IMR-90 (cell line): ENCODE data around the gene CDH23. TPM values are rescaled to one million over a fixed set of nuclear protein-coding genes. Genes with fewer than 3 reads are reported as not detected.

Experiments used
- ATAC-seq: fragments of 200-7000 bp; cut with Tn5 transposase; 2 replicates; pipeline ENCODE4 v1.9.1; 2020; ENCODE audit warnings: low read depth, mild to moderate bottlenecking, moderate library complexity
- BruUV-seq: library from RNA; stranded (reverse); fragments of 400-500 nt; replicated peaks from 2 replicates; lab custom pipeline; 2021; lab: Mats Ljungman, UMichigan
- CTCF ChIA-PET: fragments of 300-600 bp; formaldehyde crosslinking; extraction: SDS; loops from one replicate; lab custom pipeline; 2021; ENCODE audit warnings: antibody characterized with exemption; lab: Yijun Ruan, JAX
- POLR2A ChIA-PET: fragments of 300-600 bp; sonication (Branson Sonifier 250); formaldehyde crosslinking; loops from one replicate; lab custom pipeline; 2022; ENCODE audit warnings: antibody characterized with exemption; ENCODE audit not compliant: unreplicated experiment; lab: Charles Lee
- DNase-seq: peaks from one replicate; pipeline ENCODE4 v3.0.0; 2013
- H2AFZ ChIP-seq: replicated peaks from 2 replicates; pipeline ENCODE3; 2013; ENCODE audit warnings: low read length, mild to moderate bottlenecking; ENCODE audit not compliant: poor library complexity
- H2AK5ac ChIP-seq: 2 replicates; pipeline ENCODE4 v1.6.1; 2013; ENCODE audit warnings: low read depth, low read length, inconsistent platforms
- H2AK9ac ChIP-seq: replicated peaks from 2 replicates; pipeline ENCODE3; 2013; ENCODE audit warnings: mild to moderate bottlenecking, low read depth, low read length, moderate library complexity; ENCODE audit not compliant: poor library complexity
- H2BK120ac ChIP-seq: 2 replicates; pipeline ENCODE4 v1.6.1; 2013; ENCODE audit warnings: low read depth, low read length, inconsistent platforms
- H2BK15ac ChIP-seq: 3 replicates; pipeline ENCODE4 v1.6.1; 2013; ENCODE audit warnings: low read depth, low read length, inconsistent platforms
- H2BK20ac ChIP-seq: 2 replicates; pipeline ENCODE4 v1.6.1; 2013; ENCODE audit warnings: low read depth, mild to moderate bottlenecking, inconsistent platforms, low read length, moderate library complexity
- H2BK5ac ChIP-seq: 2 replicates; pipeline ENCODE4 v1.6.1; 2013; ENCODE audit warnings: mild to moderate bottlenecking, low read depth, low read length, inconsistent platforms; ENCODE audit not compliant: poor library complexity, severe bottlenecking
- H3K14ac ChIP-seq: replicated peaks from 2 replicates; pipeline ENCODE4 v1.6.1; 2013; ENCODE audit warnings: low read depth, low read length, inconsistent platforms
- H3K18ac ChIP-seq: 2 replicates; pipeline ENCODE4 v1.6.1; 2013; ENCODE audit warnings: low read depth, low read length, control low read depth
- H3K23ac ChIP-seq: 2 replicates; pipeline ENCODE4 v1.6.1; 2013; ENCODE audit warnings: low read depth, low read length, inconsistent platforms
- H3K27ac ChIP-seq: 2 replicates; pipeline ENCODE4 v1.5.1; 2013; ENCODE audit warnings: mild to moderate bottlenecking, control low read depth, low read length; ENCODE audit not compliant: insufficient read depth
- H3K27me3 ChIP-seq: 2 replicates; pipeline ENCODE4 v1.6.1; 2013; ENCODE audit warnings: low read length; ENCODE audit not compliant: control insufficient read depth, insufficient read depth
- H3K36me3 ChIP-seq: 2 replicates; pipeline ENCODE4 v1.6.1; 2013; ENCODE audit warnings: low read length, mixed read lengths; ENCODE audit not compliant: control insufficient read depth, insufficient read depth
- H3K4ac ChIP-seq: 2 replicates; pipeline ENCODE4 v1.6.1; 2013; ENCODE audit warnings: low read depth, low read length, inconsistent platforms
- H3K4me1 ChIP-seq: 2 replicates; pipeline ENCODE4 v1.6.1; 2013; ENCODE audit warnings: low read length, mixed read lengths; ENCODE audit not compliant: control insufficient read depth, insufficient read depth
- H3K4me2 ChIP-seq: 2 replicates; pipeline ENCODE4 v1.6.1; 2013; ENCODE audit warnings: low read depth, mild to moderate bottlenecking, control low read depth, low read length, moderate library complexity
- H3K4me3 ChIP-seq: 2 replicates; pipeline ENCODE4 v1.5.1; 2013; ENCODE audit warnings: low read depth, mild to moderate bottlenecking, control low read depth, low read length, moderate library complexity; ENCODE audit not compliant: insufficient read depth
- H3K56ac ChIP-seq: 2 replicates; pipeline ENCODE4 v1.6.1; 2013; ENCODE audit warnings: low read length, inconsistent platforms; ENCODE audit not compliant: insufficient read depth; ENCODE audit errors: extremely low read depth
- H3K79me1 ChIP-seq, 2 experiments: 2 replicates each; pipeline ENCODE4 v1.6.1; 2013; ENCODE audit warnings: low read length in 2 of 2, inconsistent platforms in 1 of 2, low read depth in 1 of 2
- H3K9ac ChIP-seq: 2 replicates; pipeline ENCODE4 v1.6.1; 2013; ENCODE audit warnings: low read depth, low read length, control low read depth
- H3K9me1 ChIP-seq: 2 replicates; pipeline ENCODE4 v1.6.1; 2013; ENCODE audit warnings: low read length, inconsistent platforms; ENCODE audit not compliant: insufficient read depth
- H3K9me3 ChIP-seq: 2 replicates; pipeline ENCODE4 v1.6.1; 2013; ENCODE audit warnings: low read length; ENCODE audit not compliant: control insufficient read depth, insufficient read depth
- H4K20me1 ChIP-seq: 2 replicates; pipeline ENCODE4 v1.6.1; 2013; ENCODE audit warnings: low read length, inconsistent platforms; ENCODE audit not compliant: insufficient read depth
- H4K5ac ChIP-seq: 2 replicates; pipeline ENCODE4 v1.6.1; 2013; ENCODE audit warnings: mild to moderate bottlenecking, low read depth, low read length, control low read depth
- H4K8ac ChIP-seq, 2 experiments: 2 replicates each; pipeline ENCODE4 v1.6.1; 2013; ENCODE audit warnings: low read depth in 2 of 2, low read length in 2 of 2, control low read depth in 1 of 2, inconsistent platforms in 1 of 2
- H4K91ac ChIP-seq: 2 replicates; pipeline ENCODE4 v1.6.1; 2013; ENCODE audit warnings: low read depth, low read length, inconsistent platforms; ENCODE audit not compliant: insufficient read depth
- BHLHE40 ChIP-seq: fragments of 150-350 bp; IDR thresholded peaks from 2 replicates; pipeline ENCODE4 v1.6.1; 2016; ENCODE audit warnings: mild to moderate bottlenecking, low read depth, low read length
- CHD1 ChIP-seq: IDR thresholded peaks from 2 replicates; pipeline ENCODE4 v1.6.1; 2012; ENCODE audit warnings: low read depth, low read length, improper control_type of control experiment
- CTCF ChIP-seq: conservative IDR thresholded peaks from 2 replicates; pipeline ENCODE4 v1.5.1; 2012; ENCODE audit warnings: mild to moderate bottlenecking, low read depth, low read length, improper control_type of control experiment
- ELK1 ChIP-seq: fragments of 150-350 bp; IDR thresholded peaks from 2 replicates; pipeline ENCODE4 v1.6.1; 2016; ENCODE audit warnings: low read depth, mild to moderate bottlenecking, low read length, moderate library complexity, borderline replicate concordance
- FOS ChIP-seq: fragments of 150-350 bp; IDR thresholded peaks from 2 replicates; pipeline ENCODE4 v1.6.1; 2016; ENCODE audit warnings: low read depth, low read length
- MAFK ChIP-seq: IDR thresholded peaks from 2 replicates; pipeline ENCODE4 v1.6.1; 2012; ENCODE audit warnings: low read depth, low read length, improper control_type of control experiment
- MAZ ChIP-seq: IDR thresholded peaks from 2 replicates; pipeline ENCODE4 v1.6.1; 2012; ENCODE audit warnings: low read depth, mild to moderate bottlenecking, low read length, improper control_type of control experiment, moderate library complexity, borderline replicate concordance
- MXI1 ChIP-seq: IDR thresholded peaks from 2 replicates; pipeline ENCODE4 v1.6.1; 2012; ENCODE audit warnings: low read depth, mild to moderate bottlenecking, low read length, moderate library complexity, borderline replicate concordance
- NFE2L2 ChIP-seq: fragments of 150-350 bp; IDR thresholded peaks from 2 replicates; pipeline ENCODE4 v1.6.1; 2016; ENCODE audit warnings: low read depth, mild to moderate bottlenecking, low read length
- POLR2A ChIP-seq: IDR thresholded peaks from 2 replicates; pipeline ENCODE4 v1.6.1; 2012; ENCODE audit warnings: mild to moderate bottlenecking, low read depth, low read length
- RAD21 ChIP-seq: IDR thresholded peaks from 2 replicates; pipeline ENCODE4 v1.6.1; 2012; ENCODE audit warnings: low read length, improper control_type of control experiment
- RCOR1 ChIP-seq: IDR thresholded peaks from 2 replicates; pipeline ENCODE4 v1.6.1; 2012; ENCODE audit warnings: mild to moderate bottlenecking, low read length, improper control_type of control experiment; ENCODE audit not compliant: insufficient replicate concordance
- RFX5 ChIP-seq: IDR thresholded peaks from 2 replicates; pipeline ENCODE4 v1.8.0; 2012; ENCODE audit warnings: low read depth, mild to moderate bottlenecking, low read length, moderate library complexity
- USF2 ChIP-seq: fragments of 150-350 bp; IDR thresholded peaks from 2 replicates; pipeline ENCODE4 v1.6.1; 2017; ENCODE audit warnings: mild to moderate bottlenecking, antibody characterized with exemption, low read length, low read depth
- WGBS, 2 experiments: methylation state at CpG; one replicate each; pipeline versions ENCODE4 v1.1.5 to v1.1.7; 2013; ENCODE audit warnings: missing lambda C conversion rate in 2 of 2; ENCODE audit not compliant: insufficient read length in 1 of 2; ENCODE audit errors: extremely low coverage in 2 of 2; 5-methylcytosine and 5-hydroxymethylcytosine counted together
- dilution Hi-C: fragments of 300-500 bp; cut with HindIII; formaldehyde crosslinking; loops from one replicate; pipeline ENCODE4 v1.14.3; 2018; ENCODE audit warnings: low sequenced_read_pairs; ENCODE audit not compliant: unreplicated experiment
- in situ Hi-C: fragments of 300-500 bp; cut with MboI; formaldehyde crosslinking; loops from 3 replicates; pipeline ENCODE4 v1.14.3; 2019; ENCODE audit warnings: low sequenced_read_pairs, inconsistent platforms, mixed read lengths
- intact Hi-C: fragments of 100-400 bp; cut with micrococcal nuclease; formaldehyde crosslinking; loops from 2 replicates; pipeline ENCODE4 v1.10.0; 2022
- polyA plus RNA-seq, 3 experiments: library from polyadenylated mRNA; depleted of rRNA; stranded (reverse); fragments of >200 nt; gene quantifications; 2 replicates each; pipeline ENCODE4 v1.2.3, GENCODE V29; 2012; ENCODE audit warnings: low replicate concordance in 1 of 3
- total RNA-seq: library from RNA; depleted of rRNA; stranded (reverse); fragments of >200 nt; gene quantifications from 2 replicates; pipeline ENCODE4 v1.2.3, GENCODE V29; 2012

The CDH23 gene
- total and polyA plus RNA-seq, 2 of the 4 experiments (the other 2 are of a cell fraction), result under 0.01 to 0.03 TPM

GRCh38 chr10:71658467-71658745 lies 261.7 kb downstream of the CDH23 start:
- Histone ChIP-seq H4K91ac (no peak overlapping the region), H3K14ac (no peak overlapping the region)

More at GRCh38 chr10:71658467-71658745, 261.7 kb downstream of the CDH23 start:
- H3K56ac ChIP-seq, result no peak overlapping the region
- no TSS peak for BruUV-seq
- no peak overlapping the region for H2BK20ac ChIP-seq
- no peak overlapping the region for H4K8ac ChIP-seq
- no peak overlapping the region for H2AK9ac ChIP-seq
- H2BK5ac ChIP-seq, result no peak overlapping the region
- H2BK15ac ChIP-seq, result no peak overlapping the region
- H3K23ac ChIP-seq, result no peak overlapping the region
- no peak overlapping the region for H4K5ac ChIP-seq
- ATAC-seq, result no peak
- H3K4me2 ChIP-seq, result no peak overlapping the region
- no peak overlapping the region for H3K18ac ChIP-seq
- H3K9ac ChIP-seq, result no peak overlapping the region
- TF ChIP-seq BHLHE40 (no peak), MXI1 (no peak), ELK1 (no peak), FOS (no peak), RFX5 (no peak), RCOR1 (no peak), USF2 (no peak), POLR2A (no peak), NFE2L2 (no peak), MAFK (no peak), RAD21 (no peak), CHD1 (no peak), MAZ (no peak), CTCF (no peak)
- ChIA-PET POLR2A (interaction anchor here (0.6 kb wide), 1 partner anchor 24 kb away, joined by 4 read pairs; no protein-coding TSS in a partner anchor), CTCF (interaction anchor here (1.4 kb wide), 1 partner anchor 12 kb away, joined by 3 read pairs; no protein-coding TSS in a partner anchor)
- H3K27me3 ChIP-seq, result peaks cover 55% of the 10 kb centered on the region
- no peaks in the 10 kb centered on the region for H3K79me1 ChIP-seq
- H2AFZ ChIP-seq, result peak overlapping the region; percentile 26
- H3K9me3 ChIP-seq, result no peaks in the 10 kb centered on the region
- no peak for DNase-seq
- no peaks in the 10 kb centered on the region for H3K36me3 ChIP-seq
- no peak overlapping the region for H2AK5ac ChIP-seq
- no peaks in the 10 kb centered on the region for H4K20me1 ChIP-seq
- dilution Hi-C loops (no loop called here), intact Hi-C loops (no loop called here), in situ Hi-C loops (no loop called here)
- no peaks in the 10 kb centered on the region for H3K9me1 ChIP-seq
- H3K27ac ChIP-seq, result no peak overlapping the region
- no peaks in the 10 kb centered on the region for H3K4me1 ChIP-seq
- no CpG with 5 or more reads among the region's 8 CpGs for WGBS, 2 experiments
- no peak overlapping the region for H3K4me3 ChIP-seq
- no peak overlapping the region for H2BK120ac ChIP-seq
- no peak overlapping the region for H3K4ac ChIP-seq
